SK-N-SH (cell line): ENCODE results near the gene ZNF575.

Experiments
- CHD2 ChIP-seq: fragments of 150-350 bp; IDR thresholded peaks from 2 replicates; pipeline ENCODE4 v1.6.1; 2018; ENCODE audit warnings: low read length; ENCODE audit not compliant: partially characterized antibody
- CTCF ChIP-seq: fragments of 200-600 bp; sonication (generic); IDR thresholded peaks from 2 replicates; pipeline ENCODE4 v1.6.1; 2017; ENCODE audit warnings: antibody characterized with exemption, mild to moderate bottlenecking, moderate library complexity
- ELF1 ChIP-seq: IDR thresholded peaks from 2 replicates; pipeline ENCODE4 v1.4.0; 2012
- EP300 ChIP-seq, 2 experiments: IDR thresholded peaks; 2 replicates each; pipeline versions ENCODE4 v1.4.0 to v1.6.1; 2012; ENCODE audit warnings: borderline replicate concordance in 1 of 2, low read depth in 1 of 2, low read length in 1 of 2
- EZH2phosphoT487 ChIP-seq: fragments of 200-600 bp; sonication (generic); IDR thresholded peaks from 2 replicates; pipeline ENCODE4 v1.6.1; 2017; ENCODE audit warnings: low read depth, mixed run types, mild to moderate bottlenecking, antibody characterized with exemption, moderate library complexity, borderline replicate concordance
- FOSL2 ChIP-seq: IDR thresholded peaks from 2 replicates; pipeline ENCODE4 v1.4.0; 2012; ENCODE audit warnings: low read depth, mild to moderate bottlenecking, moderate library complexity, borderline replicate concordance
- FOXM1 ChIP-seq: IDR thresholded peaks from 2 replicates; pipeline ENCODE4 v1.4.0; 2012; ENCODE audit warnings: low read depth, mild to moderate bottlenecking
- JUND ChIP-seq: IDR thresholded peaks from 2 replicates; pipeline ENCODE4 v1.4.0; 2012
- MAX ChIP-seq: IDR thresholded peaks from 2 replicates; pipeline ENCODE4 v1.4.0; 2012; ENCODE audit warnings: low read depth
- POLR2AphosphoS5 ChIP-seq: IDR thresholded peaks from 2 replicates; pipeline ENCODE4 v1.6.1; 2012; ENCODE audit warnings: low read depth, low read length
- RCOR1 ChIP-seq: fragments of 150-350 bp; IDR thresholded peaks from 2 replicates; pipeline ENCODE4 v1.6.1; 2017; ENCODE audit warnings: antibody characterized with exemption, low read length
- RFX5 ChIP-seq: IDR thresholded peaks from 2 replicates; pipeline ENCODE4 v1.6.1; 2012; ENCODE audit warnings: mild to moderate bottlenecking, improper control_type of control experiment, low read length
- SIN3A ChIP-seq: IDR thresholded peaks from 2 replicates; pipeline ENCODE4 v1.6.1; 2012; ENCODE audit warnings: low read depth, mild to moderate bottlenecking, low read length, moderate library complexity, borderline replicate concordance
- ZBTB33 ChIP-seq: IDR thresholded peaks from 2 replicates; pipeline ENCODE4 v1.4.0; 2012; ENCODE audit warnings: low read depth, borderline replicate concordance

- TF ChIP-seq CTCF: no peak
- TF ChIP-seq FOSL2: no peak
- no peak for TF ChIP-seq MAX
- TF ChIP-seq POLR2AphosphoS5: no peak
- no peak for TF ChIP-seq ELF1
- no peak for TF ChIP-seq RCOR1
- no peak for TF ChIP-seq JUND
- no peak for TF ChIP-seq SIN3A
- TF ChIP-seq EZH2phosphoT487: no peak
- no peak for TF ChIP-seq FOXM1
- TF ChIP-seq EP300 (IDR thresholded peaks at IDR 0.05; ENCODE audit: borderline replicate concordance in 1 of 2, low read depth in 1 of 2, low read length in 1 of 2): no peak
- no peak for TF ChIP-seq ZBTB33
- no peak for TF ChIP-seq CHD2
- TF ChIP-seq RFX5: no peak
Measured at GRCh38 chr19:43524922-43525835, 7.8 kb upstream of the ZNF575 start.
